Progenitor cell of endocrine pancreas (in vitro differentiated cells): ENCODE results near the gene ABHD16B. TPM values are rescaled to one million over a fixed set of nuclear protein-coding genes. Genes with fewer than 3 reads are reported as not detected.

Experiments
- DNase-seq: peaks from one replicate; pipeline ENCODE4 v3.0.0; 2021; ENCODE audit warnings: low spot score; ENCODE audit not compliant: unreplicated experiment
- H3K27ac Mint-ChIP-seq: 2 replicates; pipeline ENCODE4 v1.8.0; 2021; ENCODE audit warnings: mild to moderate bottlenecking, moderate library complexity, mixed read lengths
- H3K27me3 Mint-ChIP-seq: 2 replicates; pipeline ENCODE4 v1.8.0; 2021; ENCODE audit warnings: mixed read lengths
- H3K36me3 Mint-ChIP-seq: 2 replicates; pipeline ENCODE4 v1.8.0; 2022; ENCODE audit warnings: mixed read lengths; ENCODE audit not compliant: insufficient read depth
- H3K4me1 Mint-ChIP-seq: 2 replicates; pipeline ENCODE4 v1.8.0; 2021; ENCODE audit warnings: low read depth, mixed read lengths
- H3K4me3 Mint-ChIP-seq: 2 replicates; pipeline ENCODE4 v1.8.0; 2021; ENCODE audit warnings: low read depth, mild to moderate bottlenecking, moderate library complexity, mixed read lengths
- H3K9me3 Mint-ChIP-seq: 2 replicates; pipeline ENCODE4 v1.8.0; 2021; ENCODE audit warnings: low read depth, mixed read lengths
- total RNA-seq: library from RNA; stranded (reverse); gene quantifications from 2 replicates; pipeline ENCODE4 v1.2.1, GENCODE V29; 2021
- TF ChIP-seq, protein P1 (sequence below): fragments of 200-600 bp; sonication (generic); IDR thresholded peaks from one replicate; pipeline ENCODE4 v1.5.0; 2021; ENCODE audit warnings: antibody characterized with exemption, mild to moderate bottlenecking; ENCODE audit not compliant: unreplicated experiment

ABHD16B gene
- total RNA-seq, 1 donor from 2014 or later, result not detected

DNA sequence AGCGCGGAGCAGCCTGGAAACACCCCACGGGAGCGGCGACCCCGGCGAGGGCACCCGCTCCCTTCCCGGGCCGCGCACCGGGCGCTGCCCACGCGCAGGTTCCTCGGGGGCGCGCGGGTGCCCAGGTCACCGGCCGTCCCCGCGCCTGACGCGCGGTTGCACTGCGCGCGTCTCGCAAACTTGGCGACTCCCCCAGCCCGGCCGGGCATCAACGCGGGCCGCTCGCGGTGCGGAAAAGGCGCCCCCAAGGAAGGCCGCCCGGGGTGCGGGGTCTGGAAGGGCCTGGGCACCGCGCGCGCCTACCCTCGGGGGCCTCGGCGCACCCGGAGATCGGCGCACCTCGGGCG is 29.7 kb upstream of the ABHD16B start:
- H3K4me3 Mint-ChIP-seq, result no peak overlapping the region
- TF ChIP-seq, protein P1, sequence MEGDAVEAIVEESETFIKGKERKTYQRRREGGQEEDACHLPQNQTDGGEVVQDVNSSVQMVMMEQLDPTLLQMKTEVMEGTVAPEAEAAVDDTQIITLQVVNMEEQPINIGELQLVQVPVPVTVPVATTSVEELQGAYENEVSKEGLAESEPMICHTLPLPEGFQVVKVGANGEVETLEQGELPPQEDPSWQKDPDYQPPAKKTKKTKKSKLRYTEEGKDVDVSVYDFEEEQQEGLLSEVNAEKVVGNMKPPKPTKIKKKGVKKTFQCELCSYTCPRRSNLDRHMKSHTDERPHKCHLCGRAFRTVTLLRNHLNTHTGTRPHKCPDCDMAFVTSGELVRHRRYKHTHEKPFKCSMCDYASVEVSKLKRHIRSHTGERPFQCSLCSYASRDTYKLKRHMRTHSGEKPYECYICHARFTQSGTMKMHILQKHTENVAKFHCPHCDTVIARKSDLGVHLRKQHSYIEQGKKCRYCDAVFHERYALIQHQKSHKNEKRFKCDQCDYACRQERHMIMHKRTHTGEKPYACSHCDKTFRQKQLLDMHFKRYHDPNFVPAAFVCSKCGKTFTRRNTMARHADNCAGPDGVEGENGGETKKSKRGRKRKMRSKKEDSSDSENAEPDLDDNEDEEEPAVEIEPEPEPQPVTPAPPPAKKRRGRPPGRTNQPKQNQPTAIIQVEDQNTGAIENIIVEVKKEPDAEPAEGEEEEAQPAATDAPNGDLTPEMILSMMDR, result no peak
- DNase-seq, result no peak
- no peak overlapping the region for H3K27ac Mint-ChIP-seq
- peaks cover 28% of the 10 kb centered on the region for H3K4me1 Mint-ChIP-seq
- no peaks in the 10 kb centered on the region for H3K9me3 Mint-ChIP-seq
- peaks cover 3% of the 10 kb centered on the region for H3K27me3 Mint-ChIP-seq
- peaks cover 1% of the 10 kb centered on the region for H3K36me3 Mint-ChIP-seq

DNA sequence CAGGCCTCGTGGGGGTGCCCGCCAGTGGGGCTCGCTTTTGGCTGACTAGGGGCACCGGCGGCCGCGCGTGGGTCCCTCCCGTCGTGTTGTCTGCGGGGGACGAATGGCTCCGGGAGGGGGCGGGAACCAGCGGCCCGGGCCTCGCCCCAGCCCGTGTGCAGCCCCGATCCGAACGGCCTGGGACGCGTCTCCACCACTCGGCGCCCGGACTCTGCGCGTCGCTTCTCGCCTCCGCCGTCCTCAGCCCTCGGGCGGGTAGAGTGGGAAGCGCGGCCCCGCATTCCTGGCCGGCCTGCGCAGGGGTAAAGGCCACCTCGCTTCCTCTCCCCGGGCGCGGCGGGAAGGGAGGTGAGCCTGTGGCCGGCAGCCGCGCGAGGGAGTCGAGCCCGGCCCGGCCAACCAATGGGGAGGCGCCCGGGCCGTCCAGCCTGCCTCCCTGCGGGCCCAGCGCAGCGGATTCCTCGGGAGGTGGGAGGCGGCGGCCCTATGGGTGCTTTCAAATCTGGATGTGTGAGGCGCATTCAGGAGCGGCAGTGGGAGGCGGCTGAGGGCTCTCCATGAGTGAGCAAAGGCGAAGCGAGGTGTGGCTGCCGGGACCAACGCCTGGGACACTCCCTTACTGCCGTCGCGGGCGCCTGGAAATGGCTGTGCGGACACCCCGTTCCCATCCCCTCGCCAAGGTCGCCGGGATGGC is 29.2 kb upstream of the ABHD16B start:
- Mint-ChIP-seq H3K36me3 (peaks cover 1% of the 10 kb centered on the region), H3K9me3 (no peaks in the 10 kb centered on the region), H3K27ac (no peak overlapping the region), H3K4me3 (peak overlapping the region; percentile 63), H3K4me1 (peaks cover 28% of the 10 kb centered on the region), H3K27me3 (peaks cover 3% of the 10 kb centered on the region)
- TF ChIP-seq, protein P1, result no peak
- DNase-seq, result peak; percentile 59

DNA sequence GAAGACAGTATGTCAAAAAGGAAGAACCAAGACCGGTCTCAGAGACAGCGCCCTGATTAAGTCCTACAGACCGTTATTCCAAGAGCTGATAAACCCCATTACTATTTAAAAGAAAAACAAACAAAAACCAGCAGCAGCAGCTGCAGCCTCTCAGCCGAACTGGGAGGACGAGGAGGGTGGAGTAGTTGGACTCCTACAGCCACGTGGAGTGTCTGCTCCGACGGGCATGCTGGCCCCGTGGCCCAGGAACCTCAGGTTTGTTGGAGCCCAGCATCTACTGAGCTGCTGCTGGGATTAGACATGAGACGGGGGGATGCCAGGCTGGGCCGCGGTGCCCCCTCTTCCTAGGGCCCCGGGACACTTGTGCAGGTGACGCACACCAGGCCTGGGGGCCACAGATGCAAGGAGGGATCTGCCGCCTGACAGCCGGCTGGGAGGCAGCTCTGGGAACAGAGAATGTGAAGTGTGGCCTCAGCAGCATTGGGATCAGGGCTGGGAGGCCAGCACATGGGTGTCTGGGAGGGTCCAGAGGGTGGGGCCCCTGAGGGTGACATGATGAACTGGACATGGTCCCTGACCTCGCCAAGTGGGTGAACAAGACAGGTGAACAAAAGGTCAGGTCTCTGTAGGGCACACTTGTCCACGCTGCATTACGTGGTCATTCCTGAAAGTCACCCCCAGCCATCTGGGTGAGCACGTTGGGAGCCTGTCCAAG is 27.4 kb upstream of the ABHD16B start:
- Mint-ChIP-seq H3K27ac (no peak overlapping the region), H3K36me3 (no peaks in the 10 kb centered on the region), H3K4me3 (peak overlapping the region; percentile 16), H3K9me3 (no peaks in the 10 kb centered on the region), H3K4me1 (peaks cover 22% of the 10 kb centered on the region), H3K27me3 (peaks cover 9% of the 10 kb centered on the region)
- DNase-seq, result no peak
- TF ChIP-seq, protein P1, result no peak

DNA sequence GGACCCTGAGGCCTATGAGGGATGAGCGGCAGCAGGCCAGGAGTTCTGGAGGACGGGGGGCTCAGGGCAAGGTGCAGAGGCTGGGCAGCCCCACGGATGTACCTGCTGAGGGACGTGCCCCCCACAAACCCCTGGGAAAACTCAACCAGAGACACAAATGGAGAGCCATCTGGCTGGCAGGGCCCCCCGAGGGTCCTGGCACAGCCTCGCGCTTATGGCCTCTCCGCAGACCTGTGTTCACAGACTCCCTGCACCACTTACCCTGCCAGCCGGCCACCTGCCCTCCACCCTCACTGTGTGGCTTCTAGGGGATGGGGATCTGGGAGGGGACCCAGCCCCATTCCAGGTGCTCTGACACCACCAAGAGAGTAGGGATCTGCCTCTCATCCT is 26.8 kb upstream of the ABHD16B start:
- Mint-ChIP-seq H3K27me3 (peaks cover 9% of the 10 kb centered on the region), H3K36me3 (no peaks in the 10 kb centered on the region), H3K4me3 (no peak overlapping the region), H3K27ac (no peak overlapping the region), H3K4me1 (peaks cover 17% of the 10 kb centered on the region), H3K9me3 (no peaks in the 10 kb centered on the region)
- TF ChIP-seq, protein P1, result no peak
- no peak for DNase-seq

DNA sequence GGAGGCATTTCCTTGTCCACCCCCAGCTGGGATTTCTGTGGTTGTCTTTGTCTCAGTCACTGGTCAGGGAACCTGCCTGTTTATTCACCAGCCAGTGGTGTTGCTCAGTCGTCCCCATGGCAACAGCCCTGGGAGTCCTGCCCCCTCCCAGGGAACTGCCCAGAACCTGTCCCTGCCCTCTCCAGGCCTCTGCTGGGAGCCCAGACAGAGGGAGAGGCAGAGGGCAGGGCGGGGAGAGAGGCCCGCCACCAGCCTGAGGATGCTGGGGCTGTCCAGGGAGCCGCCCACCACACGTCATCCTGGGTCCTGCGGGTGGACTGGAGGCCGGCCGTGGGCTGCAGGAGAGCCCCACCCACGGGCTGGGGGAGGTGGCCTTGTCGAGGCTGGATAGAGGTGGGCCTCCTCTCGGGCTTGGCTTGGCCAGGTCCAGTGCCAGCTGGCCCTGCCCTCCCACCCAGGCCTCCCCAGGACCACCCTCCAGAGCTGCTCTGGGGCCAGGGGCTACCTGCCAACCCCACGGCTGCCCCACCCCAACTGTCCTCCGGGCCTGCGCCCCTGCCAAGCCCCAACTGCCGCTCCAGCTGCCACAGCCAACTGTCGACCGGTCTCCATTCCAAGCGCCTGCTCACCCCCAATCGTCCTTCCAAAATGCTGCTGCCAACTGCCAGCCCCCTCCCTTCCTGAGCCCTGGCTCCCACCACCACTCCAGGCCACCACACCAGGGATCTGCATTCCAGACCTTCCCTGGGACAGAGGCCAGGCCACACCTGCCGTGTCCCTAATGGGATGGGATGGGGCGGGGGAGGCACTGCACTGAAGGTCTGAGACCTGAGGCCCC is 26.1 kb upstream of the ABHD16B start:
- DNase-seq, result peak; percentile 76
- Mint-ChIP-seq H3K27me3 (peaks cover 10% of the 10 kb centered on the region), H3K4me1 (peaks cover 11% of the 10 kb centered on the region), H3K4me3 (no peak overlapping the region), H3K9me3 (no peaks in the 10 kb centered on the region), H3K36me3 (no peaks in the 10 kb centered on the region), H3K27ac (no peak overlapping the region)
- TF ChIP-seq, protein P1, result no peak
